ENCODE results near the gene MTNR1B. TPM values are rescaled to one million over a fixed set of nuclear protein-coding genes. Genes with fewer than 3 reads are reported as not detected.

Gene MTNR1B
- not detected for total RNA-seq
- long read RNA-seq = 0 reads

GRCh38 chr11:92969634-92970347 lies at the start of gene MTNR1B:
Gene MTNR1B, plus strand, starts transcription at chr11:92969651. Its CDS starts 75 bp downstream, at chr11:92969726.
- ATAC-seq (peak in 2 of 4 donors; percentile 40 to 54), DNase-seq (no peak)
- H3K4me3 ChIP-seq = peak within 1 kb of the TSS in 1 of 3 donors; percentile 26
- no peaks in the 10 kb centered on the region for H3K36me3 ChIP-seq
- no peaks in the 10 kb centered on the region for H3K27me3 ChIP-seq
- peaks cover 0 to 10% (median 0%) of the 10 kb centered on the region in 4 donors for H3K4me1 ChIP-seq
- H3K27ac ChIP-seq = no peak within 1 kb of the TSS
- H3K9me3 ChIP-seq = no peaks in the 10 kb centered on the region
- WGBS (ENCODE audit: insufficient coverage, low coverage, low lambda C conversion rate, missing lambda C conversion rate) = 27% methylated on average over 48 of the region's 58 CpGs
- intact Hi-C loops (cut with DNase I) = no loop called here
- TF ChIP-seq CTCF (IDR thresholded peaks at IDR 0.05) (no peak), POLR2A (IDR thresholded peaks at IDR 0.05) (no peak)

GRCh38 chr11:92920331-92920730 lies 49.1 kb upstream of the MTNR1B start:
- no peak overlapping the region for H3K27ac ChIP-seq
- intact Hi-C loops (cut with DNase I) = no loop called here
- ATAC-seq = no peak
- 40% methylated on average over 2 of the region's 2 CpGs for WGBS (ENCODE audit: insufficient coverage, low coverage, low lambda C conversion rate, missing lambda C conversion rate)
- H3K4me3 ChIP-seq = no peak overlapping the region
- no peaks in the 10 kb centered on the region for H3K4me1 ChIP-seq
- no peak for DNase-seq
- TF ChIP-seq POLR2A (IDR thresholded peaks at IDR 0.05) (no peak), CTCF (IDR thresholded peaks at IDR 0.05) (no peak)
- H3K9me3 ChIP-seq = no peaks in the 10 kb centered on the region
- no peaks in the 10 kb centered on the region for H3K27me3 ChIP-seq
- H3K36me3 ChIP-seq = no peaks in the 10 kb centered on the region

GRCh38 chr11:92922731-92923130 lies 46.7 kb upstream of the MTNR1B start:
- Histone ChIP-seq H3K36me3 (no peaks in the 10 kb centered on the region), H3K27me3 (no peaks in the 10 kb centered on the region), H3K9me3 (no peaks in the 10 kb centered on the region), H3K27ac (no peak overlapping the region), H3K4me3 (no peak overlapping the region), H3K4me1 (no peaks in the 10 kb centered on the region)
- WGBS (ENCODE audit: insufficient coverage, low coverage, low lambda C conversion rate, missing lambda C conversion rate) = 24% methylated on average over 1 of the region's 1 CpG
- no peak for DNase-seq
- no peak for ATAC-seq
- TF ChIP-seq POLR2A (IDR thresholded peaks at IDR 0.05) (no peak), CTCF (IDR thresholded peaks at IDR 0.05) (no peak)
- intact Hi-C loops (cut with DNase I) = no loop called here

GRCh38 chr11:92929246-92929645 lies 40.2 kb upstream of the MTNR1B start:
- no peak for ATAC-seq
- WGBS (ENCODE audit: insufficient coverage, low coverage, low lambda C conversion rate, missing lambda C conversion rate) = 57% methylated on average over 3 of the region's 3 CpGs
- intact Hi-C loops (cut with DNase I) = no loop called here

More at GRCh38 chr11:92929246-92929645, 40.2 kb upstream of the MTNR1B start:
- H3K4me3 ChIP-seq = no peak overlapping the region
- no peaks in the 10 kb centered on the region for H3K36me3 ChIP-seq
- DNase-seq = no peak
- no peaks in the 10 kb centered on the region for H3K9me3 ChIP-seq
- no peaks in the 10 kb centered on the region for H3K4me1 ChIP-seq
- H3K27ac ChIP-seq = no peak overlapping the region
- TF ChIP-seq POLR2A (IDR thresholded peaks at IDR 0.05) (no peak), CTCF (IDR thresholded peaks at IDR 0.05) (no peak)
- H3K27me3 ChIP-seq = no peaks in the 10 kb centered on the region

Data from right lobe of liver (tissue), 6 donors.